Ovary (tissue), 3 donors: ENCODE results near the gene GBP5.

Experiments
- EP300 ChIP-seq: sonication (generic); formaldehyde crosslinking; IDR thresholded peaks from one replicate; pipeline ENCODE4 v1.6.1; 2017; ENCODE audit warnings: antibody characterized with exemption
- POLR2A ChIP-seq: fragments of 450-650 bp; IDR thresholded peaks from one replicate; pipeline ENCODE4 v1.6.1; 2017; ENCODE audit warnings: antibody characterized with exemption, mild to moderate bottlenecking, moderate library complexity
- TF ChIP-seq, protein P1 (sequence below), 3 donors: fragments of 450-650 bp in 2 of 3; fragments of 200-600 bp in 1 of 3; IDR thresholded peaks; one replicate each; pipeline versions ENCODE4 v1.5.1 to v1.8.0; 2016 to 2022; ENCODE audit warnings: antibody characterized with exemption in 3 of 3, mild to moderate bottlenecking in 1 of 3
- donor health status: DM: no; HTN: no; CAD: no.

DNA sequence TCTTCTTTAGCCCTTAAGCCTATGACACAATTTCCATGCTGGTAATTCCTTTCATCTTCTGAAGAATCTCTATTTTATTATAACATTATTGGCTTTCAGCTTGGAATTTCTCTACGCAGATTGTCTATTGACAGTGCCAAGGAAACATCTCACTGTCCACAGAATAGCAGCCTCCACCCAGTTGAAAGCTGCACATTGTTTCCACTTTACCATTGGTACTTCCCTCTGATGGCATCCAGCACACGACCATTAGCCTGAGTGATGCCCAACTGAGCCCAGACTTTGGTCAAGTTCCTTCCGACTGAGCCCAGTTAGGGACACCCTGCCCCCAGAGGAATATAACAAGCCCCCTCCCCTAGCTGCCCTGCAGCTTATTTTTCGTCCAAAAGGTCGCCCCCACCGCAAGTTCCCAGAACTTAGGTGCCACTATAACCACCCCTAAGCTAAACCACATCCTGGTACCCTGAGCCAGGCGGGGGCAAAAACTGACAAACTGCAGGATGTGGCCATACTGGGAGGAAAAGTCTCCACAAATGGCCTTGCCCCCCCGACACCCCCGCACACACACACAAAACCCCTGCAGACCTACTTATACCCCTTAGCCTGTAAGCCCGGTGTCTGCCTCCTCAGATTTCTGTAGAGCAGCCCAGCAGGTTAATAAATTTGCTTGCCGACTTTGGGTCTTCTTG, 13.2 kb downstream of the GBP5 start:
- TF ChIP-seq, protein P1, sequence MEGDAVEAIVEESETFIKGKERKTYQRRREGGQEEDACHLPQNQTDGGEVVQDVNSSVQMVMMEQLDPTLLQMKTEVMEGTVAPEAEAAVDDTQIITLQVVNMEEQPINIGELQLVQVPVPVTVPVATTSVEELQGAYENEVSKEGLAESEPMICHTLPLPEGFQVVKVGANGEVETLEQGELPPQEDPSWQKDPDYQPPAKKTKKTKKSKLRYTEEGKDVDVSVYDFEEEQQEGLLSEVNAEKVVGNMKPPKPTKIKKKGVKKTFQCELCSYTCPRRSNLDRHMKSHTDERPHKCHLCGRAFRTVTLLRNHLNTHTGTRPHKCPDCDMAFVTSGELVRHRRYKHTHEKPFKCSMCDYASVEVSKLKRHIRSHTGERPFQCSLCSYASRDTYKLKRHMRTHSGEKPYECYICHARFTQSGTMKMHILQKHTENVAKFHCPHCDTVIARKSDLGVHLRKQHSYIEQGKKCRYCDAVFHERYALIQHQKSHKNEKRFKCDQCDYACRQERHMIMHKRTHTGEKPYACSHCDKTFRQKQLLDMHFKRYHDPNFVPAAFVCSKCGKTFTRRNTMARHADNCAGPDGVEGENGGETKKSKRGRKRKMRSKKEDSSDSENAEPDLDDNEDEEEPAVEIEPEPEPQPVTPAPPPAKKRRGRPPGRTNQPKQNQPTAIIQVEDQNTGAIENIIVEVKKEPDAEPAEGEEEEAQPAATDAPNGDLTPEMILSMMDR (IDR thresholded peaks at IDR 0.05) = no peak
- TF ChIP-seq EP300 (no peak), POLR2A (no peak)
